ENCODE data around the gene FAM162A. TPM values are rescaled to one million over a fixed set of nuclear protein-coding genes. Genes with fewer than 3 reads are reported as not detected.

Gene FAM162A
- total RNA-seq, 1 experiment from 2014 or later: 83.9 TPM

DNA sequence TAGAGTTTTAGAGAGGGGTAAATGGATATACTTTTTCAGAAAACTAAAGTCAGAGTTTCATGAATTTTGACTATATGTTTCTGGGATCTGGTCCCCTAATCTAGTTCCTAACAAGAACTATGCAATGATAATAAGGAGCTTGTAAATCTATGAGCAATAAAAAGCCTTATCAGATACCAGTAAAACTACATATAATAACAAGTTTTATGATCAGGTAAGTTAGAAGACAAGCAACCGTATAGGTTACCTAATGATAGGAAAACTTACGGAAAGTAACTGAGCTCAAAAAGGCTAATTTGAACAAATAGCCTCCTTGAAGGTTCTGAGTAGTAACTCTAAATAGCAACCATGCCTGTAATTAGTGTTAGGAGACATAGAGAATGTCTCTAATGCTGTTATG, 22.0 kb upstream of the FAM162A start (continued):
- no peak for TF ChIP-seq TEAD1 (CRISPR knock-in tag; IDR thresholded peaks at IDR 0.05)
- TF ChIP-seq, protein P1, sequence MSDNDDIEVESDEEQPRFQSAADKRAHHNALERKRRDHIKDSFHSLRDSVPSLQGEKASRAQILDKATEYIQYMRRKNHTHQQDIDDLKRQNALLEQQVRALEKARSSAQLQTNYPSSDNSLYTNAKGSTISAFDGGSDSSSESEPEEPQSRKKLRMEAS (CRISPR knock-in tag; IDR thresholded peaks at IDR 0.05): no peak
- TF ChIP-seq ELF4 (CRISPR knock-in tag; IDR thresholded peaks at IDR 0.05; ENCODE audit: low read depth): no peak
- TF ChIP-seq, protein P2, sequence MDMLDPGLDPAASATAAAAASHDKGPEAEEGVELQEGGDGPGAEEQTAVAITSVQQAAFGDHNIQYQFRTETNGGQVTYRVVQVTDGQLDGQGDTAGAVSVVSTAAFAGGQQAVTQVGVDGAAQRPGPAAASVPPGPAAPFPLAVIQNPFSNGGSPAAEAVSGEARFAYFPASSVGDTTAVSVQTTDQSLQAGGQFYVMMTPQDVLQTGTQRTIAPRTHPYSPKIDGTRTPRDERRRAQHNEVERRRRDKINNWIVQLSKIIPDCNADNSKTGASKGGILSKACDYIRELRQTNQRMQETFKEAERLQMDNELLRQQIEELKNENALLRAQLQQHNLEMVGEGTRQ (CRISPR knock-in tag; IDR thresholded peaks at IDR 0.05): no peak
- TF ChIP-seq ZNF423 (CRISPR knock-in tag; IDR thresholded peaks at IDR 0.05): no peak
- no peak for TF ChIP-seq ATF1 (CRISPR knock-in tag; IDR thresholded peaks at IDR 0.05)
- TF ChIP-seq SMAD3 (CRISPR knock-in tag; IDR thresholded peaks at IDR 0.05; ENCODE audit: borderline replicate concordance): no peak
- no peak for TF ChIP-seq ZNF232 (CRISPR knock-in tag; IDR thresholded peaks at IDR 0.05)
- TF ChIP-seq, protein P3, sequence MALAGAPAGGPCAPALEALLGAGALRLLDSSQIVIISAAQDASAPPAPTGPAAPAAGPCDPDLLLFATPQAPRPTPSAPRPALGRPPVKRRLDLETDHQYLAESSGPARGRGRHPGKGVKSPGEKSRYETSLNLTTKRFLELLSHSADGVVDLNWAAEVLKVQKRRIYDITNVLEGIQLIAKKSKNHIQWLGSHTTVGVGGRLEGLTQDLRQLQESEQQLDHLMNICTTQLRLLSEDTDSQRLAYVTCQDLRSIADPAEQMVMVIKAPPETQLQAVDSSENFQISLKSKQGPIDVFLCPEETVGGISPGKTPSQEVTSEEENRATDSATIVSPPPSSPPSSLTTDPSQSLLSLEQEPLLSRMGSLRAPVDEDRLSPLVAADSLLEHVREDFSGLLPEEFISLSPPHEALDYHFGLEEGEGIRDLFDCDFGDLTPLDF (CRISPR knock-in tag; IDR thresholded peaks at IDR 0.05): no peak
- no peak for TF ChIP-seq MYBL2 (CRISPR knock-in tag; IDR thresholded peaks at IDR 0.05)
- no peak for TF ChIP-seq NFE2L1 (CRISPR knock-in tag; IDR thresholded peaks at IDR 0.05)

DNA sequence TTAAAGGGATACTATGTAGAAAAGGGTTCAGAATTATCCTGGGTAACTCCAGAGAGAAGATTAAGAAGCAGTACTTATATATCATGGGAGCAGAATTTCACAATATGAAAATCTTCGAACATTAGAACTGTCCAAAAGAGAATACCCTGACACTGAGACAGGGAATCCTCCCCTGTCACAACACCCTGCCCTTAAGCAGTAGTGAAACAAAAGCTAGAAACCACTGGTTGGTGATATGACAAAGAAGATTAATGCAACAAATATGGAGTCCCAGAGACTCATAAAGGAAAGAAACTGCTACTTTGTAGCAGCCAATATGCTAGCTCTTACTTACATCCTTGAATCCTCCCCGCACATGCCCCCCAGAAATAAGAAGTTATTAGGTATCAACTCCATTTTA, 19.5 kb upstream of the FAM162A start:
- TF ChIP-seq, protein P4, sequence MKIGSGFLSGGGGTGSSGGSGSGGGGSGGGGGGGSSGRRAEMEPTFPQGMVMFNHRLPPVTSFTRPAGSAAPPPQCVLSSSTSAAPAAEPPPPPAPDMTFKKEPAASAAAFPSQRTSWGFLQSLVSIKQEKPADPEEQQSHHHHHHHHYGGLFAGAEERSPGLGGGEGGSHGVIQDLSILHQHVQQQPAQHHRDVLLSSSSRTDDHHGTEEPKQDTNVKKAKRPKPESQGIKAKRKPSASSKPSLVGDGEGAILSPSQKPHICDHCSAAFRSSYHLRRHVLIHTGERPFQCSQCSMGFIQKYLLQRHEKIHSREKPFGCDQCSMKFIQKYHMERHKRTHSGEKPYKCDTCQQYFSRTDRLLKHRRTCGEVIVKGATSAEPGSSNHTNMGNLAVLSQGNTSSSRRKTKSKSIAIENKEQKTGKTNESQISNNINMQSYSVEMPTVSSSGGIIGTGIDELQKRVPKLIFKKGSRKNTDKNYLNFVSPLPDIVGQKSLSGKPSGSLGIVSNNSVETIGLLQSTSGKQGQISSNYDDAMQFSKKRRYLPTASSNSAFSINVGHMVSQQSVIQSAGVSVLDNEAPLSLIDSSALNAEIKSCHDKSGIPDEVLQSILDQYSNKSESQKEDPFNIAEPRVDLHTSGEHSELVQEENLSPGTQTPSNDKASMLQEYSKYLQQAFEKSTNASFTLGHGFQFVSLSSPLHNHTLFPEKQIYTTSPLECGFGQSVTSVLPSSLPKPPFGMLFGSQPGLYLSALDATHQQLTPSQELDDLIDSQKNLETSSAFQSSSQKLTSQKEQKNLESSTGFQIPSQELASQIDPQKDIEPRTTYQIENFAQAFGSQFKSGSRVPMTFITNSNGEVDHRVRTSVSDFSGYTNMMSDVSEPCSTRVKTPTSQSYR (CRISPR knock-in tag; IDR thresholded peaks at IDR 0.05): no peak
- TF ChIP-seq GABPB1 (CRISPR knock-in tag; IDR thresholded peaks at IDR 0.05): no peak
- Mint-ChIP-seq H3K36me3 (peaks cover 46% of the 10 kb centered on the region), H3K9me3 (no peaks in the 10 kb centered on the region), H3K27me3 (ENCODE audit: low read depth) (no peaks in the 10 kb centered on the region), H3K27ac (no peak overlapping the region), H3K4me3 (no peak overlapping the region), H3K4me1 (peaks cover 4% of the 10 kb centered on the region)
- no peak for ATAC-seq
- no peak for DNase-seq (ENCODE audit: low spot score)
- ChIA-PET CTCF (no interaction called here), POLR2A (no interaction called here)

DNA sequence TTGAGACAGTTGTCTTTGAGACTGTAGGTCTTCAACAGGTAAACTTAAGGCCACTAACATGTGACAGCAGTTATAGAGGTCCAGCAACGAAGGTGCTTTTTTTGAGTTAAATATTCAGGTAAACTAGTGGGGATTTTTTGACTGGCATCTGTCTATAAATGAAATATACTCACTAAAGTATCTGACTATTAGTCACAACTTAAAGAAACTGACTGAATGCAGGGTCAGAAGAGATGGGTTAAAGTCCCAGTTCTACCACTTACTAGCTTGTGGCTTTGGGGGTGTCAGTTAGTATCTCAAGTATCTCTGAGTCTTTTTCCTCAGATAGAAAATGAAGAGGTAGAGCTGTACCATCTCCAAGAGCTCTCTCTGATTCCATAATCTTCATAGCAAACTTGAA, 18.9 kb upstream of the FAM162A start:
- Mint-ChIP-seq H3K4me3 (no peak overlapping the region), H3K4me1 (peaks cover 4% of the 10 kb centered on the region), H3K27ac (no peak overlapping the region), H3K27me3 (ENCODE audit: low read depth) (no peaks in the 10 kb centered on the region), H3K36me3 (peaks cover 47% of the 10 kb centered on the region), H3K9me3 (no peaks in the 10 kb centered on the region)
- ChIA-PET POLR2A (no interaction called here), CTCF (interaction anchor here (0.5 to 1.0 kb wide), 2 partner anchors 19 to 772 kb away, joined by 4 read pairs; partner anchors contain the start of gene FAM162A)
- TF ChIP-seq, protein P4 (CRISPR knock-in tag; IDR thresholded peaks at IDR 0.05): no peak
- TF ChIP-seq SOX15 (CRISPR knock-in tag; IDR thresholded peaks at IDR 0.05) (no peak), SMAD3 (CRISPR knock-in tag; IDR thresholded peaks at IDR 0.05; ENCODE audit: borderline replicate concordance) (no peak), JUN (CRISPR knock-in tag; IDR thresholded peaks at IDR 0.05) (no peak), GABPB1 (CRISPR knock-in tag; IDR thresholded peaks at IDR 0.05) (no peak), SP1 (CRISPR knock-in tag; conservative IDR thresholded peaks at IDR 0.05) (no peak)
- TF ChIP-seq, protein P5, sequence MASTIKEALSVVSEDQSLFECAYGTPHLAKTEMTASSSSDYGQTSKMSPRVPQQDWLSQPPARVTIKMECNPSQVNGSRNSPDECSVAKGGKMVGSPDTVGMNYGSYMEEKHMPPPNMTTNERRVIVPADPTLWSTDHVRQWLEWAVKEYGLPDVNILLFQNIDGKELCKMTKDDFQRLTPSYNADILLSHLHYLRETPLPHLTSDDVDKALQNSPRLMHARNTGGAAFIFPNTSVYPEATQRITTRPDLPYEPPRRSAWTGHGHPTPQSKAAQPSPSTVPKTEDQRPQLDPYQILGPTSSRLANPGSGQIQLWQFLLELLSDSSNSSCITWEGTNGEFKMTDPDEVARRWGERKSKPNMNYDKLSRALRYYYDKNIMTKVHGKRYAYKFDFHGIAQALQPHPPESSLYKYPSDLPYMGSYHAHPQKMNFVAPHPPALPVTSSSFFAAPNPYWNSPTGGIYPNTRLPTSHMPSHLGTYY (CRISPR knock-in tag; IDR thresholded peaks at IDR 0.05): no peak
- TF ChIP-seq, protein P6, sequence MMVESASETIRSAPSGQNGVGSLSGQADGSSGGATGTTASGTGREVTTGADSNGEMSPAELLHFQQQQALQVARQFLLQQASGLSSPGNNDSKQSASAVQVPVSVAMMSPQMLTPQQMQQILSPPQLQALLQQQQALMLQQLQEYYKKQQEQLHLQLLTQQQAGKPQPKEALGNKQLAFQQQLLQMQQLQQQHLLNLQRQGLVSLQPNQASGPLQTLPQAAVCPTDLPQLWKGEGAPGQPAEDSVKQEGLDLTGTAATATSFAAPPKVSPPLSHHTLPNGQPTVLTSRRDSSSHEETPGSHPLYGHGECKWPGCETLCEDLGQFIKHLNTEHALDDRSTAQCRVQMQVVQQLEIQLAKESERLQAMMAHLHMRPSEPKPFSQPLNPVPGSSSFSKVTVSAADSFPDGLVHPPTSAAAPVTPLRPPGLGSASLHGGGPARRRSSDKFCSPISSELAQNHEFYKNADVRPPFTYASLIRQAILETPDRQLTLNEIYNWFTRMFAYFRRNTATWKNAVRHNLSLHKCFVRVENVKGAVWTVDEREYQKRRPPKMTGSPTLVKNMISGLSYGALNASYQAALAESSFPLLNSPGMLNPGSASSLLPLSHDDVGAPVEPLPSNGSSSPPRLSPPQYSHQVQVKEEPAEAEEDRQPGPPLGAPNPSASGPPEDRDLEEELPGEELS (CRISPR knock-in tag; IDR thresholded peaks at IDR 0.05): no peak
- no peak for DNase-seq (ENCODE audit: low spot score)
- no peak for ATAC-seq

All from WTC11 (cell line).